ENCODE measurements around the gene UAP1.
"Not testable (repeated sequence)": the region's sequence is repeated elsewhere in the genome, so short reads cannot be mapped to it uniquely, and the experiment has no call there.

DNA sequence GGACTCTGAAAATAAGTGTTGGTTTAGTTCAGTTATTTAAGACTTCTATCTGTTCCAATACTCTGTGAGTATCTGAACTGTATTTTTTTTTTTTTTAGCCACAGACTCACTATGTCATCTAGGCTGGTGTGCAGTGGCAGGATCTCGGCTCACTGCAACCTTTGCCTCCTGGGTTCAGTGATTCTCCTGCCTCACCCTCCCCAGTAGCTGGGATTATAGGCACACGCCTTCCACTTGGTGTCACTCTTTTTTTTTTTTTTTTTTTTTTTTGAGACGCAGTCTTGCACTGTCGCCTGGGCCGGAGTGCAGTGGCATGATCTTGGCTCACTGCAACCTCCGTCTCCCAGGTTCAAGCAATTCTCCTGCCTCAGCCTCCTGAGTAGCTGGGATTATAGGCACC lies 21.4 kb downstream of the UAP1 start:
- TF ChIP-seq EP300 (conservative IDR thresholded peaks at IDR 0.05; ENCODE audit: poor library complexity, severe bottlenecking); CTCF (IDR thresholded peaks at IDR 0.05; ENCODE audit: poor library complexity, severe bottlenecking): not testable (repeated sequence)
